ENCODE results near the gene PTPRF.

PTPRF gene

DNA sequence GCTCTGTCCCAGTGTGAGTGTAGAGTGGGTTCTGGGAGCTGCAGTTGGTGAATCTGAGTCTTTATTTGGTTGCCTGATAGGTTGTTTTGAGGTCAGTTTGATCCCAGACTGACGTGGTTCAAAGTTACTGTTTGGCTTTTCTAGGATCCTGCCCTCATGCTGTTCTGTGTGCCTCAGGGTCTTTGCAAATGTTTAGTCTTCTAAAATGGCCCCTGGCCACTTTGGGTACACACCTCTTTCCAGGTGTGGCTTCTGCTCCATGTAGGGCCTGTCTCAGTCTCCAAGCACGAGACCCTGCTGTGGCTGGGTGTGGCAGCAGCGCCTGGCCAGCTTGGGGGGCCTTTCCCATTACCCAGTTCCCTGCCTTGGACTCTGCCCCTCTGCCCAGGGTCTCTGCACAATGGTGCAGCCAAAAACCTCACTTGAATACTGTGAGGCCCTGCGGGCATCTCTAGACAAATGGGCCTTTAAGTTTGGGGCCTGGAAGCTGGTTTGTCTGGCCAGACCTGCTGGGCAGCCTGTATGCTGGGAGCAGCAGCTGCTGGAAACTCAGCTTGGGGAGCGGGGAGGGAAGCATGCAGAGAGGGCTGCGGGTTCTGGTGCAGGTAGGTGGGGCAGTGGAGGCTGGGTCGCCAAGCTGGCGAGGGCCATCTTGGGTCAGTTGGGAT, 5.6 kb downstream of the PTPRF start:
- in situ Hi-C loops (cut with MboI; ENCODE audit: low sequenced_read_pairs) = loop anchor here (10.0 to 25.0 kb wide), 2 partner anchors 401 to 508 kb away; partner anchors contain the start of genes ARTN and IPO13

DNA sequence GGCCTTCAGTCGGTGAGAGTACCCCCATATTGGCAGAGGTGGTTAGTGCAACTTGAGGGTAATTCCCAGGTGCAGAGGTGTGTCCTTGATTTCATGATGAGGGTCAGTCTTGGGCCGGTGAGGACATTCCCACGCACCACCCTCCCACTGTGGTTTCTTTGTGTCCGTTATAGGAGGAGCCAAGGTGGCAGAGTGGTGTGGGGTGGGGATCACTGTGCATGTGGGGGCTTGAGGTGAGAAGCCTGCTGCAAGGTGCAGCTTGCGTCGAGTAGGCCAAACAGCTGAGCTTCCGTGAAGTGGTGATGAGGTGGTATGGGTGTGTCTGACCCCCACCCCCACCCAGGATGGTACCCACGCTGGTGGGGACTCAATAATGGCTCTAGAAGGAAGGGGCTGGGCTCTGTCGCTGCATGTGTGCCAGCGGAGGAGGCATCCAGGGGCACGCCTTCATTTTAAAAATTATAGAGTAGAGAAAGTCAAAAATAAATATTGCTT, 6.2 kb downstream of the PTPRF start:
- in situ Hi-C loops (cut with MboI; ENCODE audit: low sequenced_read_pairs) = loop anchor here (10.0 to 25.0 kb wide), 2 partner anchors 400 to 508 kb away; partner anchors contain the start of genes ARTN and IPO13

DNA sequence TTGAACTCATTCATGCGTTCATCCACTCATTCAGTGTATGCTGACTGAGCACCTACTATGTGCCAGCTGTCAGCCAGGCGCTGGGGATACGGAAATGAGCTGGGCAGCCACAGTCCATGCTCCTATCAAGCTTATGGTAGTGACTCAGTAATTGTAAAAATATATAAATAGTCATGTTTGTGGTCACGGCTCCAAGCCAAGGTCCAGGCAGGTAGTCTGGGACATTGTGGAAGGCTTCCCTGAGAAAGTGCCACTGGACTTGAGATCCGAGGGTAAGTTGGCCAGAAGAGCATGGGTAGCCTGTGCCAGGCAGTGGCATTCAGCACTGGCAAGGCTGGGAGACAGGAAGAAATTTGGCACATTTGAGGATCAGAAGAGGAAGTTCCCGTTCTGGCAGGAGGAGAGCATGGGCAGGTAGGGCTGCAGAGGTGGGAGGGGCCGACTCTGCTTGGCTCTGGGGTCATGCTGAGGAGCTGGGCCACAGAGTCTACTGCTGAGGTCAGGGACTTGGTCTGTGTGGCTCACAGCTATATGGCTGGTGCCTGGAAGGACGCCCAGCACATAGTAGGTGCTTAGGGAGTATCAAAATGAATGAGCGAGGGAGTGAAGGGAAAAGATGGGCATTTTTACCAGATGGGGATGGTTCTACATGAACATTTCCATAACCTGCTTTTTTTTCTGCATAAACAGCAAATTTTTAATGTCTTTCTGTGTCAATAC, 6.9 kb downstream of the PTPRF start:
- in situ Hi-C loops (cut with MboI; ENCODE audit: low sequenced_read_pairs) = loop anchor here (10.0 to 25.0 kb wide), 2 partner anchors 400 to 507 kb away; partner anchors contain the start of genes ARTN and IPO13

DNA sequence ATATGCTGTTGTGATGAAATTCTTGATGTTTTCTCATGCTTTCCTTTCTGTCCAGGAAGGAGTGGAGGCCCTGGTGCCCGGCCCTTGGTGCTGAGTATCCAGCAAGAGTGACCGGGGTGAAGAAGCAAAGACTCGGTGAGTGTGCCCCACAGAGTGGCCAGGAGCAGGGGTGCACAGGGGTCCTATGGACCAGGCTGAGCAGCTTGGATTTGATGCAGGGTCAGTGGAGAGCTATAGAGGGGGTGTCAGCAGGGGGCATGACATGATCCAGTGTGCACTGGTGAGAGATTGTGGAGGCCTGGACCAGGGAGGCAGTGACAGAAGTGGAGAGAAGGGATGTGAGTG, 7.4 kb downstream of the PTPRF start:
- in situ Hi-C loops (cut with MboI; ENCODE audit: low sequenced_read_pairs) = loop anchor here (10.0 to 25.0 kb wide), 2 partner anchors 399 to 507 kb away; partner anchors contain the start of genes ARTN and IPO13

DNA sequence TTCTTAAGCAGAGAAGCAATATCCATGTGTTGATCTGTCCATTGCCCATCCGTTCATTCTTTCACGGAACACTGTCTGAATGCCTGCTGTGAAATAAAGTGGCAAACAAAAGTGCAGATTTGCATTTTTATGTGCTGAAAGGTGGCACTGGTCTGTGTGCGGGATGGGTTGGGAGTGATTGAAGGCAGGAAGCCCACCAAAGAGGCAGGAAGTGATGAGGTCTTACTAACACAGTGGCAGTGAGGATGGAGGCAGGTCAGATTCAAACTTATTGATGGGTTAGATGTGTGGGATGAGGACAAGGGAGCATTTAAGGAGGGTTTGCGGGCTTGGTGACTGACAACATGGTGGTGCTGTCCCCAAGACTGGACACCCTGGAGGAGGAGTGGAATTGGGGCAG, 8.3 kb downstream of the PTPRF start:
- in situ Hi-C loops (cut with MboI; ENCODE audit: low sequenced_read_pairs) = loop anchor here (10.0 to 25.0 kb wide), 2 partner anchors 398 to 506 kb away; partner anchors contain the start of genes ARTN and IPO13

DNA sequence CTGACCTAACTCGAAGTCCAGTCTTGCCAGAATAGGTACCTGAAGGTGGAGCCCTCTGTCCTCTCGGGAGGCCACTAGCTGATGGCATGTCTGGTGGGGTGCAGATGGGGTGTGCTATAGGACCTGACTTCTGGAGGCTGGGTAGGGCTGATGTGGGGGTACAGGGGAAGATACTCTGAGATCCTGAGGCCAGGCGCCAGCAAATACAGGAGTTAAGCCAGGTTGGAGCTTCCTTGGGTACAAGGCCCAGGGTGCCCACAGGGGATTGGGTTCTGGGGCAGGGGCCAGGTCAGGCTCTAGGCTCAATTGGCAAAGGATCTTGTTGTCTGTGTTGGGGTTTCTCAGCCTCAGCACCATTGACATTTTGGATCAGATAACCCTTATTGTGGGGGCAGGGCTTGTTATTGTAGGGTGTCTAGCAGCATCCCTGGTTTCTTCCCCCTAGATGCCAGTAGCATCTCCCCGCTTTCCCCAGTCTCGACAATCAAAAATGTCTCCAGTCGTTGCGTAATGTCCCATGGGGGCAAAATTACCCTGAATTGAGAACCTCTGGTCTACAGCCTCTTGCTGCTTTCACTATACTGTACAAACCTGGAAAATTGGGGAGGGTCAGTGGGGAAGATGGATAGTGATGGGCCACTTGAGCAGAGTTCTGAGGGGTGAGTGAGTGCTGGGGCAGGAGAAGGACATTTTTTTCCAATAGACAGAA, 9.2 kb downstream of the PTPRF start:
- in situ Hi-C loops (cut with MboI; ENCODE audit: low sequenced_read_pairs) = loop anchor here (10.0 to 25.0 kb wide), 2 partner anchors 397 to 505 kb away; partner anchors contain the start of genes ARTN and IPO13

DNA sequence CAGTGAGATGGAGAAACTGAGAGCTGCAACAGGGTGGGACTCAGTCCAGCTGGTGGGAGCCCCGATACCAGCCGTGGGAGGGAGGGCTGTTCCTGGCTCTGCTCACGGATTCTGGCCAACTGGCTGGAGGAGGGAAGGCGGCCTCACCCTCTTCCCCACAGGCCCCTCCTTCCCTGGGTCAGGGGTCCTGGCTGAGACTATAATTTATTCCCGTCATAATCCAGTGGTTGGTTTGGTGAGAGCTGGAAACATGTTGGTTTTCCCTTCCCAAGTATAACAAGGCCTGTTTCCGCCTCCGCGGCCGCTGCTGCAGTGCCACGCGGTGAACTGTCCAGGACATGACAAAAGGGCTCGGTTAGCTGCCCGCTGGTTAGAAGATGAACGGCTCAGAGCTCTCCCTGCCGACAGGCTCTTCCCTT, 10.0 kb downstream of the PTPRF start:
- in situ Hi-C loops (cut with MboI; ENCODE audit: low sequenced_read_pairs) = loop anchor here (25.0 kb wide), 1 partner anchor 397 kb away; the partner anchor contains the start of genes ARTN and IPO13

DNA sequence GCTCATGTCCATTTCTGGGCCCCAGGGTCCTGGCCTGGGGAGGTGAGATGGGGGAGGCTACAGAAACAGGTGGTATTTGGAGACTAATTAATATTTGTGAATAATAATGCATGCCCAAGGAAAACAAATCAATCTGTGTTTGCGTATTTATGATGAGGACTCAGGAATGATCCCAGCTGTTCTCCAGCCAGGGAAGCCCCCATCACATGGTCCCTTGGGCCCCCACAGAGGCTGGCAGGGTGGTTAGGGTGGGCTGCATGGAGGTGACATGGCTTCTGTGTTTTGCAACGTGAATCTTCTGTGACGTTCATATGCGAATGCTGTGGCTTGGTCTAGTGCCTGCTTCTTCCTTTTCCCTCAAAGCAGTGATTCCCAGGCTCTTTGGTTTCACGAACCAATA, 10.5 kb downstream of the PTPRF start:
- in situ Hi-C loops (cut with MboI; ENCODE audit: low sequenced_read_pairs) = loop anchor here (25.0 kb wide), 1 partner anchor 396 kb away; the partner anchor contains the start of genes ARTN and IPO13

DNA sequence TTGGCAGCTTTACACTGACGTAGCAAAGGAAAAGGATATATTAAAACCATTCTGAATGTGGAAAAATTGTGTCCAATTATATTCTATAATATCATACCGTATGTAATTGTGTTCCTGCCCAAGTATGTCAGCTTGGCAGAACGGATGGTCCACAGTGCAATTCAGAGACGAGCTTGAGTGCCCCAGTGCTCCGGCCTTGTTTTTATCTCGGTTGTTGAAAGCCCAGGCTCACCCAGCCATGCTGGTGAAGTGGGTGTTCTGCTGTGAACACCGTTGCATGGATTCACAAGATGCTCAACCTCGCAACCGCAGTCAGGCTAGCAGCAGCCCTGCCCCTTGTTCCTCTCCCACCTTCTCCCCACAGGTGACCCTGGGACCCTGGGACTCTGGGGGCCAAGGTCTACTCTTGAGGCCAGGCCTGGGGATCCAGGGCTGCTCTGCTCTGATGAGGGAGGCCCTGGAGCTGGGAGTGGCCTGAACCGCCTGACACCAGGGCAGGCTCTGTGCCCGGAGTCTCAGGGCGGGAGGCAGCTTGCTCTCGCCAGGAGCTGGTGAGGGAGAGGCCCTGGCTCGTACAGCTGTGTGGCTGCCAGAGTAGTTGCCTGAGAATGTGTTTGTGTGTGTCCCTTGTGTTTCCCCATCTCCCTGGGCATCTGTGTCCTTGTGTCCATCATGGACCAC, 11.2 kb downstream of the PTPRF start:
- in situ Hi-C loops (cut with MboI; ENCODE audit: low sequenced_read_pairs) = loop anchor here (25.0 kb wide), 1 partner anchor 395 kb away; the partner anchor contains the start of genes ARTN and IPO13

DNA sequence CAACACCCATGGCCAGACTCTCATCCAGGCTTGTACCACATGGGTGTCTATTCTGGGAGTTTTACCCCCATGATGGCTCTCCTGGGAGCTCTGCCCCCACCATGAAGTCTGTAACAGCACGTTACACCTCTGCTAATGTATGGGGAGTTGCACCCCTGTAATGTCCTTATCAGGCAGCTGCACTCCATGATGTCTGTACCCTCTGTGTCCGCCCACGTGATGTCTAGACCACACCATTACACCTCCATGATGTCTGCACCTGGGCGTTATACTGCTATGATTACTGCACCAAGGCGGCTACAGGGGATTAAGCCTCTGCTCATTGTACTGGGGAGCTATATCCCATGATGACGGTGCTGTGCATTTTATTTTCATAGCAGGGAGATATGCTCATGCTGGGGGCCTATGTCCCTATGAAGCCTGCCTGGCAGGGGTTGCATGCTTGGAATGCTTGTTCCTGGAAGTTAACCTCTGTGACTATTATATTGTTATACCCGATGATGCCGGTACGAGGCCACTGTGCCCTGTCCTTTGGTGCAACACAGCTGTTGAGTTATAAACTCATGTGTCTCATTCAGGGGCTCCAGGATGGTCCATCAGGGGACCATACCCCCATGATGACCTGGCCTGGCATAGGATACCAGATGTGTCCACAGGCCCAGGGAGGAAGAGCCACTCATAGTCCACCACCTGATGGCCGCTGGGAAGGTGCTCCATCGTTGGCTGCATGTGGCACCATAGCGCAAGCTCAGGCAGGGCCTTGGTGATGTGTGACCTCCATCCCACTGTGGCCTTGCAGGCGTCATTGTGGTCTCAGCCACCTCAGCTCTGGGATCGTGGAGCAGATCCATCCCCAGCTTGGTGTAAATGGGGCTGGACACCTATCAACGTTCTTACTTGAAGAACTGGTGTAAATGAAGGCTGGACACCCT, 12.1 kb downstream of the PTPRF start:
- in situ Hi-C loops (cut with MboI; ENCODE audit: low sequenced_read_pairs) = loop anchor here (25.0 kb wide), 1 partner anchor 395 kb away; the partner anchor contains the start of genes ARTN and IPO13

DNA sequence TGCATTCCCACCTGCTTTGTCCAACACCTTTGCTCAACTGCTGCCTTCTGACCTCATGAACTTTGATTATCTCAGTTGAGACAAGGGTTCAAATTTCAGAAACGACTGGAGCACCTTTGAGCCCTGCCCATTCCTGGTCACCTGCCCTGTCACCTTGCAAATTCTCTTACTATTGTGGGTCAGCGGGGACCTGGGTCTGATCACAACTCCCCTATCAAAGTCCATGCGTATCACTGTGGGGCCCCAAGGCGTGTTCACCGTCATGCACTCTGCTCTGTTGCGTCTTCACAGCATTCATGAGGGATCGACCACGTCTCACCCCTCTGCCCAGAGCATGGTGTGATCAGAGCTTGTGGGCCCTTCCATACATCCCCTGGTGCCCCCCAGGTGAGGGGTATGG, 12.9 kb downstream of the PTPRF start:
- in situ Hi-C loops (cut with MboI; ENCODE audit: low sequenced_read_pairs) = loop anchor here (25.0 kb wide), 1 partner anchor 394 kb away; the partner anchor contains the start of genes ARTN and IPO13

DNA sequence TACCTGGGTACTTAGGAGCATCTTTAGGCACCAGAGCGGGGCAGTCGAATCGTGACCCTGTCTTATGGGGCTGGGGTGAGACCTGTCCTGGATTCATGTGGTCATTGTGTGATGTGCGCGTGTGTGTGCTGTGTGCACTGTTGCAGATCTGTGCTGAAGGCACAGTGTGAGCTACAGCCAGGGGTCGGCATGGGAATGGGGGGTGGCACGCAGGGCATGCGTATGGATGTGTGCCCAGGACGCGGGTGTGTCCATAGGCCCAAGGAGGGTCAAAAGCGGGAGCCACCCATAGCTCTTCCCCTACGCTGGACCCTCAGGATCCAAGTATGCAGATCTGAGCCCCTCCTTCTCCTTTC, 14.6 kb downstream of the PTPRF start:
- in situ Hi-C loops (cut with MboI; ENCODE audit: low sequenced_read_pairs) = loop anchor here (25.0 kb wide), 1 partner anchor 392 kb away; the partner anchor contains the start of genes ARTN and IPO13

DNA sequence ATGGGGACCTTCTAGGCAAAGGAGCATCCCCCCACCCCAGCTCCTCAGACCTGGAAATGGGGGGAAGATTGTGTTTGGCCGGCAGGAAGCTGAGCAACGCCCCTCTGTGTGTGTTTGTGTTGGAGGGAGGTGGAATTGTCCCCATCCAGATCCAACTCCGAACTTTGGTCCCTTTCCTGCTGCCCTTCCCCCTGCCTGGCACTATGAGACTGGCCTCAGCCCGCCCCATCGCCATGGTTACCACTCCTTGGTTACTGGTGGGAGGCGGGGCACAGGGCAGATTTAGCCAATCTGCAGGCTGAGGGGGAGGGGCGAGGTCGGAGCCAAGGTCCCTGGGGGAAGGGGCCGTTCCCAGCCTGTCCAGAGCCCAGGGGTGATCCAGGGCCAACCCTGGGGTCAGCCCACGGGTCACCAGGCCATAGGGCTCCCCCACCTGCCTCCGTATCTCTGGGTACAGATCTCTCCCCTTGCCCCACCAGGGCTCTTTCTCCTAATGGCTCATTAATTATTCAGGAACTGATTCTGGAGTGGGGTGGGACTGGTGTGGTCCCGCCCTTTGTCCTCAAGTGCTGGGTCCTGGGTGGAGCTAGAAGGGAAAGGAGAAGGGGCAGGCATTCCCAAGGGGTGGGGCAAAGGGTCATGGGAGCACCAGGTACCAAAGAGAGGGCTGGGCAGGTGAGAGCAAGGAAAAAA, 15.2 kb downstream of the PTPRF start:
- in situ Hi-C loops (cut with MboI; ENCODE audit: low sequenced_read_pairs) = loop anchor here (25.0 kb wide), 1 partner anchor 391 kb away; the partner anchor contains the start of genes ARTN and IPO13

DNA sequence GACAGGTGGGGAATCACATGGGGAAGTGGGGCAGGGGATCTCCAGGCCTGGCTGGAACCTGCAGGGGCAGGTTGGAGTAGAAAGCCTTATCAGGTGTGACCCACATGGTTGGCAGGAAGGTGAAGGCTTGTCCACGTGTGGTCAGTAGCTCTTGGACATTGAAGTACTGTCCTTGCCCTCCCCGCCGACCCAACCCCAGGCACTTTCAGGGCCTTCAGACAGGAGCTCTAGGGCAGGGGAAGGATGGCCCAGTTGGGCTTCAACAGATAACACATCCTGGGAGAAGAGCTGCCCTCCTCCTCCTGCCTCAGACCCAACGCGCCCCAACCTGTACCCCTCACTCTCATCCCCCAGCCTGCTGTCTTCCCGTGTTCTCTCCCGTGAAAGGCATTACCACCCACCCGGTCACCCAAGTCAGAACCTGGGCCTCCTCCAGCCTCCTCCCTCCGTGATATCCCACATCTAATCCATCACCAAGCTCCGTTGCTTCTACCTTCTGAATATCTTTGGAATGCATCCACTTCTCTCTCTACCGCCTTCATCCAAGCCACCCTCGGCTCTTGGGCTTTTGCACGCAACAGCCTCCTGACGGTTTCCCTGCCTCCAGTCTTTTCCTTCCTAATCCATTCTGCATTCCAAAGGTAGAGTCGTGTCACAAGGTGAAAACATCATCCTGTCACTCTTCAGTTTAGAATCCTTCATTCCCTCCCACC, 15.9 kb downstream of the PTPRF start:
- in situ Hi-C loops (cut with MboI; ENCODE audit: low sequenced_read_pairs) = loop anchor here (25.0 kb wide), 1 partner anchor 391 kb away; the partner anchor contains the start of genes ARTN and IPO13

DNA sequence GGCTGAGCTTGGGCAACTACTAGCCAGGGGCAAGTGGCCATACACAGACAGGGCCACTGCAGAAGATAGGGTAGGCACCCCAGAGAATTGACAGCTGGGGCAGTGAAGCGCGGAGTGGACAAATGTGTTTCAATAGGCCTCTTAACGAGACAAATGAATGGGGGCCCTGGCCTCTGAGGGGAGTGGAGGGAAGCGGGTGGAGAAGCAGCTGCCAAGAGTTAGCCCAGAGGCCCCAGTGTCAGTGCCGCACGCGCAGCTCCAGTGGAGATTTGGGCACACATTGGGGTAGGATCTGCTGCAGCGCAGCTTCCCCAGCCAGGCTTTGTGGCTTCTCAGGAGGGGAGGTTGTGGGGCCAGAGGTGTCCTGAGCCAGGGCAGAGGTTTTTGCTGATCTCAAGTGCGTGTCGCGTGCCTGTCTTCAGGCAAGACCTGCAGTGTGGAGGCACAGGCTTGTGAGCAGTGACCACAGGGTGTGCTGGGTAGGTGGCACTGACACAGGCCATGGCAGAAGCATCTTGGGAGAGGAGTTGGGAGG, 16.9 kb downstream of the PTPRF start:
- in situ Hi-C loops (cut with MboI; ENCODE audit: low sequenced_read_pairs) = loop anchor here (25.0 kb wide), 1 partner anchor 390 kb away; the partner anchor contains the start of genes ARTN and IPO13

DNA sequence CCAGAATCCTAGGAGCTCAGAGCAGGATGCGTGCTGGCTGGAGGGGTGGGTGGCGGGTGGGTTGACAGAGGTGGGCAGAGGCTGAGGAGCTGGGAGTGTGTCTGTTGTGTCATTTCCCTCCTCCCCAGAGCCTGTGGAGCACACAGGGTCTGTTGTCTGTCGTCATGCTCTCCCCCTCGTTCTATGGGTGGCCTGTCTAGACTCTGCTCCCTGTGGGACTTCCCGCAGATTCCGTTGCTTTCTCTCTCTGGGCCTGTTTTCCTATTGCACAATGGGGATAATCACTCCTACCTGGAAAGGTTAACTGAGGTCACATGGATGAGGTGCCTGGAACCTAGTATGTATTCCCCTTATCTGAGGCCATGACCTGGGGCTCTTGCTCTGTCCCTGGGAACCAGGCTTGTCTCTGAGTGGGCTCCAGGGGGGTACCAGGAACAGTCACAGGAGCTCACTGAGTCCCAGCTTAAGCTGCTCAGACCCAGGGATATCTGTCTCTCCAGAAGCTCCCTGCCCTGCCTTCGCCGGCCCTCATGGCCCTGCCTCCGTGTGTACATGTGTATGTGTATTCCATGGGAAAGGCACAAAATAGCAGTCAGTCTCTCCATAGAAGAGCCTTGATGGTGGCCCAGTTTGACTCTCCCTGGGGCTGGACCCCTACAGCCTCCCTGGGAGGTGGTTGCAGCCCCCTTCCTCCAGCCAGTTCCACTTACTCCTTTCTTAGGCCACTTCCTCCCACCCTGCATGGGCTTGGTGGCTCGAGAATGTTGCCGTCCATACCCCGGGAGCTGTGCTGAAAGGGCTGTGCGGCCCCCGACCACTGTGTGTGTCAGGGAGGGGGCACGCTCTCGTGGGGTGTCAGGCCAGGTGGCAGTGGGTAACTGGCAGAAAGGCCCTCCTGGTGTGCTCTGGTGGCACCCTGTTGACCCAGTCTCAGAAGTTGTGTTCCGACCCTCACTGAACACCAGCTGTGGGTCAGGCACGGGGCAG, 17.9 kb downstream of the PTPRF start:
- in situ Hi-C loops (cut with MboI; ENCODE audit: low sequenced_read_pairs) = loop anchor here (25.0 kb wide), 1 partner anchor 389 kb away; the partner anchor contains the start of genes ARTN and IPO13
